ENCODE data around the gene TULP3.

DNA sequence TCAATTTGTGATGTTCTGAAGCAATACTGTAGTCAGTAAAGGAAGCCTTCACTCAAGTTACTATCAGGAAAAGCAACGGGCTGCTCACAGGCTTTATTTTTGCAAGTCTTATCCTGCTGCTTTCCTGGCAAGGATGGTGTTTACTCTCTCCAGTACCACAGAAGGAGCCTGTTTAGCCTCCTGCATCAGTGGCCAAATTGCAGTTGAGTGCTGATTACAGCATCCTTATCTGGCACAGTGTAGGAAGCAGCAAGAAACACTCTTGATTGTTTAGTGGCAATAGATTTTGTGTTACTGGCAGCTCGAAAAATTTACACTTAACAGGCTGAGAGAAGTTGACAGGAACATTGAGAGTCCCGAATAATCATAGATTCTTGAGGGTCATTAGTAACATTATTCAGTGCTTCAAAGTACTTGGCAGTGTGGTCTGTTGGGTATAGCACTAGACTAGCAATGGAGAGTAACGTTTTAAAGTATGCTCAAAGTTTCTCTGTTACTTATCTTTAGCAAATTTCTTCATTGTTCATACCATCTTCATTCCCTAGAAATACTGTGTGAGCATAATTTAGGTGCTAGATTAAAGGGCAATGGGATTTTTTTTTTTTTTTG lies 11.7 kb downstream of the TULP3 start:
- no peak for TF ChIP-seq POLR2AphosphoS5 (IDR thresholded peaks at IDR 0.05; ENCODE audit: low read depth, low read length)
- TF ChIP-seq, protein P1, sequence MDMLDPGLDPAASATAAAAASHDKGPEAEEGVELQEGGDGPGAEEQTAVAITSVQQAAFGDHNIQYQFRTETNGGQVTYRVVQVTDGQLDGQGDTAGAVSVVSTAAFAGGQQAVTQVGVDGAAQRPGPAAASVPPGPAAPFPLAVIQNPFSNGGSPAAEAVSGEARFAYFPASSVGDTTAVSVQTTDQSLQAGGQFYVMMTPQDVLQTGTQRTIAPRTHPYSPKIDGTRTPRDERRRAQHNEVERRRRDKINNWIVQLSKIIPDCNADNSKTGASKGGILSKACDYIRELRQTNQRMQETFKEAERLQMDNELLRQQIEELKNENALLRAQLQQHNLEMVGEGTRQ (IDR thresholded peaks at IDR 0.05; ENCODE audit: low read length): no peak
- TF ChIP-seq SP2 (IDR thresholded peaks at IDR 0.05; ENCODE audit: low read length): no peak
